OCI-LY1 (cell line): ENCODE results near the gene HTR6.

ENCODE experiments used
- H2AFZ ChIP-seq: fragments of 200-600 bp; sonication (generic), shearing (Covaris generic); 2 replicates; pipeline ENCODE4 v1.6.0; 2014; ENCODE audit warnings: antibody characterized with exemption, mild to moderate bottlenecking, low read length
- H3F3A ChIP-seq: fragments of 200-600 bp; sonication (generic), shearing (Covaris generic); 2 replicates; pipeline ENCODE4 v1.6.0; 2014; ENCODE audit warnings: mild to moderate bottlenecking, antibody characterized with exemption, low read length, moderate library complexity; ENCODE audit not compliant: insufficient read depth
- H3K27ac ChIP-seq: fragments of 200-600 bp; sonication (generic); 2 replicates; pipeline ENCODE4 v1.5.1; 2014; ENCODE audit warnings: low read length, mixed run types, mild to moderate bottlenecking, low read depth; ENCODE audit not compliant: poor library complexity, severe bottlenecking
- H3K27me3 ChIP-seq: fragments of 200-600 bp; sonication (generic); 2 replicates; pipeline ENCODE4 v1.6.0; 2014; ENCODE audit warnings: antibody characterized with exemption, mild to moderate bottlenecking, low read length, moderate library complexity; ENCODE audit not compliant: insufficient read depth
- H3K36me3 ChIP-seq: fragments of 200-600 bp; sonication (generic); 2 replicates; pipeline ENCODE4 v1.6.1; 2014; ENCODE audit warnings: mild to moderate bottlenecking, antibody characterized with exemption, low read length, moderate library complexity, mixed read lengths; ENCODE audit not compliant: insufficient read depth
- H3K4me1 ChIP-seq: fragments of 200-600 bp; sonication (generic); 2 replicates; pipeline ENCODE4 v1.5.1; 2014; ENCODE audit warnings: mild to moderate bottlenecking, low read length, moderate library complexity; ENCODE audit not compliant: insufficient read depth, severe bottlenecking
- H3K4me2 ChIP-seq: fragments of 200-600 bp; sonication (generic), shearing (Covaris generic); 2 replicates; pipeline ENCODE4 v1.6.1; 2014; ENCODE audit warnings: low read length
- H3K4me3 ChIP-seq: fragments of 200-600 bp; sonication (generic); 2 replicates; pipeline ENCODE4 v1.5.1; 2014; ENCODE audit warnings: low read length, low read depth, mild to moderate bottlenecking, mixed read lengths; ENCODE audit not compliant: poor library complexity, severe bottlenecking
- H3K79me2 ChIP-seq: fragments of 200-600 bp; shearing (Covaris generic); 2 replicates; pipeline ENCODE4 v1.6.1; 2016; ENCODE audit warnings: mixed run types, low read length, mixed read lengths; ENCODE audit not compliant: insufficient read depth
- H3K9ac ChIP-seq: fragments of 200-600 bp; sonication (generic), shearing (Covaris generic); 2 replicates; pipeline ENCODE4 v1.6.1; 2014; ENCODE audit warnings: mild to moderate bottlenecking, low read length, mixed read lengths
- H3K9me2 ChIP-seq: fragments of 200-600 bp; sonication (generic), shearing (Covaris generic); 2 replicates; pipeline ENCODE4 v1.6.1; 2014; ENCODE audit warnings: low read depth, mild to moderate bottlenecking, low read length, mixed read lengths
- H3K9me3 ChIP-seq: fragments of 200-600 bp; shearing (Covaris generic); 2 replicates; pipeline ENCODE4 v1.6.1; 2014; ENCODE audit warnings: low read length, mixed read lengths
- H4K20me1 ChIP-seq: fragments of 200-600 bp; sonication (generic), shearing (Covaris generic); 2 replicates; pipeline ENCODE4 v1.6.0; 2016; ENCODE audit warnings: mild to moderate bottlenecking, low read length; ENCODE audit not compliant: insufficient read depth
- CTCF ChIP-seq: fragments of 200-600 bp; sonication (generic), shearing (Covaris generic); IDR thresholded peaks from 2 replicates; pipeline ENCODE4 v1.5.1; 2017; ENCODE audit warnings: mild to moderate bottlenecking, antibody characterized with exemption, low read length, moderate library complexity, mixed read lengths
- EZH2 ChIP-seq: fragments of 200-600 bp; sonication (generic), shearing (Covaris generic); IDR thresholded peaks from 2 replicates; pipeline ENCODE4 v1.8.0; 2017; ENCODE audit warnings: borderline replicate concordance, mixed run types, mild to moderate bottlenecking, antibody characterized with exemption, low read length, moderate library complexity, mixed read lengths

The HTR6 gene

GRCh38 chr1:19730232-19730631 is 65.6 kb downstream of the HTR6 start:
- no peaks in the 10 kb centered on the region for H3K9me2 ChIP-seq
- H3K27ac ChIP-seq: no peak overlapping the region
- no peaks in the 10 kb centered on the region for H3K27me3 ChIP-seq
- no peaks in the 10 kb centered on the region for H3K36me3 ChIP-seq
- H3F3A ChIP-seq: no peaks in the 10 kb centered on the region
- no peaks in the 10 kb centered on the region for H3K4me1 ChIP-seq
- H3K4me3 ChIP-seq: no peak overlapping the region
- no peak for TF ChIP-seq CTCF
- TF ChIP-seq EZH2: no peak
- no peaks in the 10 kb centered on the region for H4K20me1 ChIP-seq
- H3K79me2 ChIP-seq: no peaks in the 10 kb centered on the region
- H3K9me3 ChIP-seq: no peaks in the 10 kb centered on the region
- H3K9ac ChIP-seq: no peak overlapping the region
- H3K4me2 ChIP-seq: no peak overlapping the region
- H2AFZ ChIP-seq: no peak overlapping the region
